Spleen (tissue), 11 donors: Measurements from ENCODE around the gene PCED1B. TPM values are rescaled to one million over a fixed set of nuclear protein-coding genes. Genes with fewer than 3 reads are reported as not detected.
"Not testable (repeated sequence)": the region's sequence is repeated elsewhere in the genome, so short reads cannot be mapped to it uniquely, and the experiment has no call there.

Experiments used
- DNase-seq: peaks from one replicate; pipeline ENCODE4 v3.0.0-alpha.2; 2020
- H3K27ac ChIP-seq, 8 donors: fragments of 200-600 bp; sonication (generic) in 7 of 8; 1 replicate in 4 of 8; 2 replicates in 4 of 8; pipeline versions ENCODE4 v1.5.0 to v1.8.0; 2016 to 2021; ENCODE audit warnings: inconsistent platforms in 4 of 8, mild to moderate bottlenecking in 4 of 8, moderate library complexity in 1 of 8
- H3K27me3 ChIP-seq, 7 donors: fragments of 200-600 bp; sonication (generic) in 6 of 7; replicated peaks in 1 of 7; 1 replicate in 4 of 7; 2 replicates in 3 of 7; pipeline versions ENCODE4 v1.5.0 to v1.8.0; 2016 to 2021; ENCODE audit warnings: inconsistent platforms in 3 of 7, mild to moderate bottlenecking in 1 of 7
- H3K36me3 ChIP-seq, 6 donors: fragments of 200-600 bp; sonication (generic) in 5 of 6; 1 replicate in 4 of 6; 2 replicates in 2 of 6; pipeline versions ENCODE4 v1.5.0 to v1.8.0; 2016 to 2021; ENCODE audit warnings: inconsistent platforms in 2 of 6
- H3K4me1 ChIP-seq, 6 donors: fragments of 200-600 bp; sonication (generic) in 5 of 6; 1 replicate in 3 of 6; 2 replicates in 3 of 6; pipeline versions ENCODE4 v1.5.0 to v1.8.0; 2016 to 2021; ENCODE audit warnings: inconsistent platforms in 3 of 6
- H3K4me3 ChIP-seq, 8 donors: fragments of 200-600 bp; sonication (generic) in 7 of 8; 1 replicate in 4 of 8; 2 replicates in 4 of 8; pipeline versions ENCODE4 v1.5.0 to v1.8.0; 2016 to 2021; ENCODE audit warnings: inconsistent platforms in 4 of 8, mild to moderate bottlenecking in 4 of 8, moderate library complexity in 2 of 8
- H3K9me3 ChIP-seq, 8 donors: fragments of 200-600 bp; sonication (generic) in 7 of 8; 1 replicate in 4 of 8; 2 replicates in 4 of 8; pipeline versions ENCODE4 v1.5.0 to v1.8.0; 2016 to 2021; ENCODE audit warnings: inconsistent platforms in 4 of 8
- CTCF ChIP-seq, 11 experiments: fragments of 200-600 bp in 7 of 11; fragments of 450-650 bp in 4 of 11; sonication (generic) in 4 of 11; IDR thresholded peaks in 8 of 11; conservative IDR thresholded peaks in 3 of 11; 1 replicate in 7 of 11; 2 replicates in 4 of 11; pipeline versions ENCODE4 v1.4.0 to v1.8.0; 2016 to 2021; ENCODE audit warnings: antibody characterized with exemption in 11 of 11, inconsistent platforms in 4 of 11, mild to moderate bottlenecking in 1 of 11
- POLR2A ChIP-seq, 3 donors: fragments of 450-650 bp; IDR thresholded peaks; one replicate each; pipeline ENCODE4 v1.5.1; 2017; ENCODE audit warnings: antibody characterized with exemption in 3 of 3, mild to moderate bottlenecking in 1 of 3
- POLR2AphosphoS5 ChIP-seq, 3 donors: sonication (generic); formaldehyde crosslinking; IDR thresholded peaks; one replicate each; pipeline ENCODE4 v1.5.1; 2017; ENCODE audit warnings: antibody characterized with exemption in 3 of 3
- WGBS, 5 donors: extraction: QIAGEN DNeasy Blood & Tissue Kit in 3 of 5; methylation state at CpG; one replicate each; pipeline versions ENCODE4 v1.1.5 to v1.1.7; 2013 to 2018; 5-methylcytosine and 5-hydroxymethylcytosine counted together
- intact Hi-C: fragments of 100-400 bp; cut with DNase I; formaldehyde crosslinking; loops from one replicate; pipeline ENCODE4 v1.15.0; 2023; ENCODE audit warnings: low total_unique reads
- polyA plus RNA-seq, 3 donors: library from polyadenylated mRNA; stranded (reverse); fragments of 200-250 nt; gene quantifications; one replicate each; pipeline ENCODE4 v1.2.1, GENCODE V29; 2013
- total RNA-seq, 7 donors: library from RNA; depleted of rRNA in 3 of 7; stranded (reverse); fragments of >200 nt in 3 of 7; fragmentation: NEBNext Ultra II Directional in 4 of 7; extraction: Animal tissue kit (Norgen Biotek cat#: 25700) in 4 of 7; gene quantifications; one replicate each; pipeline versions ENCODE4 v1.1.0 to v1.2.1, GENCODE V29; 2016 to 2021
- donor health status: healthy with polysubstance abuse.
- donor health status: DM: no; HTN: no; CAD: no; lungs with moderate emphysema.
- donor health status: DM: no; HTN: no; CAD: no.
- donor health status: Bipolar disorder and iron deficiency.
- donor health status: healthy.
- donor health status: DM: no; HTN: no; CAD: no.
- donor health status: DM: yes; HTN: yes; CAD: no.

Gene PCED1B
- total and polyA plus RNA-seq, 10 donors, result 15.3 to 34.5 (median 24.4) TPM

- Histone ChIP-seq H3K9me3 (peaks cover 0 to 17% (median 10%) of the 10 kb centered on the region in 8 donors), H3K4me1 (peaks cover 0 to 13% (median 0%) of the 10 kb centered on the region in 6 donors), H3K27ac (no peak overlapping the region), H3K36me3 (peaks cover 0 to 12% (median 1%) of the 10 kb centered on the region in 6 donors), H3K27me3 (no peaks in the 10 kb centered on the region), H3K4me3 (no peak overlapping the region)
- no peak for TF ChIP-seq POLR2A (IDR thresholded peaks at IDR 0.05)
- no peak for DNase-seq
- WGBS, 5 donors, result 60 to 72% (median 66%) methylated on average over 5 of the region's 5 CpGs
- intact Hi-C loops, result no loop called here
These were observed 86.5 kb downstream of the PCED1B start for GRCh38 chr12:47165934-47166333.

GRCh38 chr12:47166365-47166764 lies 86.9 kb downstream of the PCED1B start:
- no peak for TF ChIP-seq CTCF (IDR thresholded peaks at IDR 0.05 in 8 of 11, conservative IDR thresholded peaks at IDR 0.05 in 3 of 11)
- no peak for TF ChIP-seq POLR2AphosphoS5 (IDR thresholded peaks at IDR 0.05)
- TF ChIP-seq POLR2A (IDR thresholded peaks at IDR 0.05), result no peak
- intact Hi-C loops, result no loop called here
- no peak overlapping the region for H3K27ac ChIP-seq
- 0 to 93% (median 79%) methylated on average over 1 of the region's 1 CpG for WGBS, 5 donors
- no peak overlapping the region for H3K4me3 ChIP-seq
- H3K36me3 ChIP-seq, result peaks cover 0 to 12% (median 1%) of the 10 kb centered on the region in 6 donors
- H3K4me1 ChIP-seq, result peaks cover 0 to 13% (median 0%) of the 10 kb centered on the region in 6 donors
- no peak for DNase-seq
- H3K9me3 ChIP-seq, result peaks cover 0 to 21% (median 10%) of the 10 kb centered on the region in 8 donors
- no peaks in the 10 kb centered on the region for H3K27me3 ChIP-seq

- peaks cover 0 to 10% (median 0%) of the 10 kb centered on the region in 6 donors for H3K4me1 ChIP-seq
- H3K27me3 ChIP-seq, intact Hi-C loops, H3K4me3 ChIP-seq, H3K27ac ChIP-seq, DNase-seq: not testable (repeated sequence)
- peaks cover 0 to 15% (median 2%) of the 10 kb centered on the region in 6 donors for H3K36me3 ChIP-seq
- WGBS, 5 donors, result 91 to 97% (median 94%) methylated on average over 16 of the region's 16 CpGs
- H3K9me3 ChIP-seq, result peaks cover 0 to 12% (median 5%) of the 10 kb centered on the region in 8 donors
These were observed 90.9 kb downstream of the PCED1B start for GRCh38 chr12:47170281-47170680.

- Histone ChIP-seq H3K4me3 (no peak overlapping the region), H3K27ac (no peak overlapping the region), H3K36me3 (peaks cover 0 to 26% (median 2%) of the 10 kb centered on the region in 6 donors), H3K4me1 (no peaks in the 10 kb centered on the region), H3K9me3 (no peaks in the 10 kb centered on the region), H3K27me3 (no peaks in the 10 kb centered on the region)
- no peak for DNase-seq
- 90 to 93% (median 91%) methylated on average over 3 of the region's 3 CpGs for WGBS, 5 donors
- intact Hi-C loops, result no loop called here
- TF ChIP-seq CTCF (IDR thresholded peaks at IDR 0.05 in 8 of 11, conservative IDR thresholded peaks at IDR 0.05 in 3 of 11), result no peak
- no peak for TF ChIP-seq POLR2A (IDR thresholded peaks at IDR 0.05)
- no peak for TF ChIP-seq POLR2AphosphoS5 (IDR thresholded peaks at IDR 0.05)
These were observed 98.6 kb downstream of the PCED1B start for GRCh38 chr12:47178014-47178413.

GRCh38 chr12:47182164-47182938 lies 102.9 kb downstream of the PCED1B start:
- H3K4me3 ChIP-seq, H3K4me1 ChIP-seq, H3K27me3 ChIP-seq, H3K36me3 ChIP-seq, H3K9me3 ChIP-seq, intact Hi-C loops, H3K27ac ChIP-seq, DNase-seq: not testable (repeated sequence)
- WGBS, 5 donors, result 87 to 94% (median 92%) methylated on average over 11 of the region's 11 CpGs
